GM18873 (cell line): Measurements from ENCODE around the gene FLT4.

Experiments used
- ATAC-seq: cut with Tn5 transposase; IDR thresholded peaks from one replicate; pipeline ENCODE4 v1.9.1; 2021; ENCODE audit warnings: mild to moderate bottlenecking, moderate library complexity, moderate number of reproducible peaks; ENCODE audit not compliant: unreplicated experiment, low FRiP score

Gene FLT4

DNA sequence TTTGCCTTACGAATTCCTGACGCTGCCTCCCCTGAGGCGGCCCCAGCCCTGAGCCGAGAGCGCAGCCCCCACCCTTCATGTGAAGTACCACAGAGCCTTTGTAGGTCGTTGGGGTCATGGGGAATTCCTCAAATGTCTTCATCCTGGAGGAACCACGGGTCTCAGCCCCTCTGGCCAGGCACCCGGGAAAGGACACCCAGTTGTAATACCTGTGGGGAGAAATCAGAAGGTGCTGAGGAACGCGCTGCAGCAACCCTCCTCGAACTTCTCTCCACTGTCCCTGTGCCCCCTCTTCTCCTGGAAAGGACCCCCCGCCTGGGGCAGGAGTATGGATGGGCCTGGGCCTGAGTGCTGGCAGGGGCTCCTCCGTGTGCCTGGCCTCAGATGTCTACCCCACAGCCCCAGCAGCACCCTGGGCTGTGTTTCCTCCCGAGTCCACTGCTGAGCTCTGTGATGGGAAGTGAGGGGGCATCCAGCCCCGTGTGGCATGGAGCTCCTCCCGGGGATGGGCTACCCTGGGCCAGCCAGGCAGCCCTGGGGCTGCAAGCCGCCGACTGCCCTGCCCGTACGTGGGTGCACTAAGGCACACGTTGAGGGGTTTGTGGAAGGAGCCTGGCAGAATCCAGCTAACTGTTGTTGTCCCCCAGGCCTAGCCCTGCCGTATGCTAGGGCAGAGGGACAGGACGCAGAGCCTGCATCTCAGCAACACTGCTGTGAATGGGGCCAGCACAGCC is 39.4 kb downstream of the FLT4 start:
- no peak for ATAC-seq

DNA sequence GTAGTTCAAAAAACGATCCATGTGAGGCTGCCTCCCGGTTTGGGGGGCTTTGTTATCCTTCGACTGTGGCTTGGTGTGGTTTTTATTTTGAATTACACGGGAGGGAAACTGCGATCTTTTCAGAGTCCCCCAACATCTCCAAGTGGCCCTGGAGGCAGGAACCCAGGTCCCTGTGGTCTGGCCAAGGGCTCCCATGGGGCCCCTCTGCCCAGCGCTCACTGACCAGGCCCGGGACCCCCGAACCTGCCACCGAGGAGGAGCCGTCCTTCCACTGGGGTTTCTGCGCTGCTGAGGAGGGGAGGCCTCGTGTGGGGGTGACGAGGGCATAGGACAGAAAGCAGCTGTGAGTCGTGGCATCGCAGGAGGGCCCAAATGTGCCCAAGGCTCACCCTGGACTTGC is 40.0 kb downstream of the FLT4 start:
- no peak for ATAC-seq

DNA sequence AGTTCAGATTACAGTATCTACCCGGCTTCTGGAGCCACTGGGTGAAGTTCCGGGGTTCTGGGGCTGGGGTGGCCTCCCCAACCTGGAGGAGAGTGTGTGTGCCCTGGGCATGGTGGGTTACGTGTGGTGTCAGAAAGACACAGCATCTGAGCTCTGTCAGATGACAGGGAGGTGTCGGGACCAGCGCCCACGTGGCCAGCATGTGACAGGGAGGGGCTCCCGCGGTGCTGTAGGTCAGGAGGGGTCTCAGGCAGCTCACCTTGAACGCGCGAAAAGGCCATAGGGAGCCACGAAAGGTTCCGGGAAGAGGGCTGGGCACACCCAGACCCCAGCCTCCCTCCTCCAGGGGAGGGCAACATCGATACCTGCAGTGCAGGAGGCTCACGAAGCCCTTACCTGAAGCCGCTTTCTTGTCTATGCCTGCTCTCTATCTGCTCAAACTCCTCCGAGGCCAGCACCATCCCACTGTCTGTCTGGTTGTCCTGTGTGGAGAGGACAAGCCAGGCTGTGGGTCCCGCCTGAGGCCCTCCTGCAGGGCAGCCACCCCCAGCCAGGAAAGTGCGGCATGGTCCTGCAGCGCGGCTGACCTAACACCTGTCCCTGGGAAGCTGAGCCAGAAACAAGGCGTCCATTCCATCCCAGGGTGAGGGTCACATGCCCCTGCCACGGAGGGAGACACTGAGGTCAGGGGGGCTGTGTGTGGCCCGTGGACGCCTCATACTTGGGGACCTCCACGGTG is 40.7 kb downstream of the FLT4 start:
- no peak for ATAC-seq

DNA sequence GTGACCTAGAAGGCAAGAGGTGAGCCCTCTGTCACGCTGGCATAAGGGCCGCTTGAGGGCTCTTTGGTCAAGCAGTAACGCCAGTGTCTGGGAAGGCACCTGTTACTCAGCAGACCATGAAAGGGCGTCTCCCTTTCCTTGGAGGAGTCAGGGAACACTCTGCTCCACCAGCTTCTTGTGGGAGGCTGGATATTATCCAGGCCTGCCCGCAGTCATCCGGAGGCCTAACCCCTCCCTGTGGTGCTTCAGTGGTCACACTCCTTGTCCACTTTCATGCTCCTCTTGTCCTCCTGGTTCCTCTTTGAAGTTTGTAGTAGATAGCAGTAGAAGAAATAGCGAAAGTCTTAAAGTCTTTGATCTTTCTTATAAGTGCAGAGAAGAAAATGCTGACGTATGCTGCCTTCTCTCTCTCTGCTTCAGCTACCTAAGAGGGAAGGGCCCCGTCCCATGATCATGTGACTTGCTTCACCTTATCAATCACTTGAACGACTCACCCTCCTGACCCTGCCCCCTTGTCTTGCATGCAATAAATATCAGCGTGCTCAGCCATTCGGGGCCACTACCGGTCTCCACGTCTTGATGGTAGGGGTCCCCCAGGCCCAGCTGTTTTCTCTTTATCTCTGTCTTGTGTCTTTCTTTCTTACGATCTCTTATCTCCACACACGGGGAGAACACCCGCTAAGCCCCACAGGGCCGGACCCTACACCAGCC is 41.4 kb downstream of the FLT4 start:
- ATAC-seq: no peak

DNA sequence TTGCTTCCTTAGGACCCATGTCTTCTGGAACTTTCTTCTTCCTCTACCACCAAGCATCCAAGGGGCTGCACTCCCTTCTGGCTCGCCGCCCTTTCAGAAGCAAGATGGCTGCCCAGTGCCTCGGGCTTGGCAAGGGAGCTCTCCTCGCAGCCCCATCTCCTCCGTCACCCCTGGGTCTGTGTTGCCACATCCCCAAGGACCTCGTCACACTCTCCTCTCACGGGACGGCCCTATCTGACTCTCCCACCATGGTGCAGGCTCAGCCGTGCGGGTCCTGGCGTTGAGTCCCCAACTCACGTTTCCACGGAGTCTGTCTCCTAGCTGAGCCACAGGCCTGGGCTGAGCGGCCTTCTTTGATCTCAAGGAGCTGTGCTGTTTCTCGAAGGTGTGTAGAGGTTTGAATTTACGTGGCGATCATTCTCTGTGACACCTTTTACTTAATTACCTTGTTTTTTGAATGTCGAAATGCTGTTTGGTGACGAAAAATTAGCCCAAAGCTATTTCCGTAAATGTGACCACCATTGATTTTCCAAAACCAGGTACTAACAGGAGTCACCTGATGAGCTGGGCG is 43.1 kb downstream of the FLT4 start:
- ATAC-seq: no peak

DNA sequence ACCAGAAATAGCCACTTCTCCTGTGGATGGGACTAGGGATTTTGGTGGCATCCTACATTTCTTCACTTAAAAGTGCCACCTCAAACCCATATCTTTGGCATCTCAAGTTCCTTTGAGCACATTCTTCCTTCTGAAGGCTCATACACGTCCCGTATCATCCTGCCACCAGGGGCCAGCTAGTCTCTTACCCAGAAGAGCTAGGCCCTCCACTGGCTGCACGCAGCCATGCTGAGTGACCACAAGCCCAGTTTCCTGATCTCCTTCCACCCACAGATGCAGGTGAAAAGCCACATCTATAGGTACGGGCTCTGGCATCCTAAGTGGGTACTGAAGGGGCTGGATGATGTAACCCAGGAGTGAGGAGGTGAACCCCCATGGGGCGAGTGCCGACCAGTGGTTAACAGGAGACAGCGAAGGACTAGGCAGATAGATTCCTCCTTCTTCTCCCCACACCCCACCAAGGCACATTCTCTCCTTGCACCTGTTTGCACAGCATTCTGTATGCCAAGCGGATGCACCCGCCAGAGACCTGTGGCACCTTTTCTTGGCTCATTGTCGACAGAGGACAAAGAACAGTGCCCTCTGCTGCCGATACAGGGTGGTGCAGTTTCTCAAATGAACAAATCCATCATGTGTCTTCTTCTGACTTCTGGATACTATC is 43.7 kb downstream of the FLT4 start:
- ATAC-seq: no peak

DNA sequence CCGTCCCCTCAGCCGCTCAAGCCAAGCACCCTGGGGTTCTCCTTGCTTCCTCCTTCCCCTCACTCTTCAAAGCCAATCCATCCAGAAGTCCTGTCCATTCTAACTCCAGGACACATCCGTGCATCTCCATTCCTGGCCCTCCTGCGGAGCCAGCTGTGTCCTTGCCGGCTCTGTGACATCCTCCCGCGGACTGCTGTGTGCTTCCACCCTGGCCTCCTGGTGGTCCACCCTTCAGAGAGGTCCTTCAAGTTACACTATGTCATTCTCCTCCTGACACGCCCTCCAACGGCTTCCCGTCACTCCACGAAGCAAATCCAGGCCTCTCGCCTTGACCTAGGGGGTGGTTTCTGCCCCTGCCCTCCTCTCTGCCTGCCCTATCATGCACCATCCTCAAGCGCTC is 45.1 kb downstream of the FLT4 start:
- ATAC-seq: no peak

DNA sequence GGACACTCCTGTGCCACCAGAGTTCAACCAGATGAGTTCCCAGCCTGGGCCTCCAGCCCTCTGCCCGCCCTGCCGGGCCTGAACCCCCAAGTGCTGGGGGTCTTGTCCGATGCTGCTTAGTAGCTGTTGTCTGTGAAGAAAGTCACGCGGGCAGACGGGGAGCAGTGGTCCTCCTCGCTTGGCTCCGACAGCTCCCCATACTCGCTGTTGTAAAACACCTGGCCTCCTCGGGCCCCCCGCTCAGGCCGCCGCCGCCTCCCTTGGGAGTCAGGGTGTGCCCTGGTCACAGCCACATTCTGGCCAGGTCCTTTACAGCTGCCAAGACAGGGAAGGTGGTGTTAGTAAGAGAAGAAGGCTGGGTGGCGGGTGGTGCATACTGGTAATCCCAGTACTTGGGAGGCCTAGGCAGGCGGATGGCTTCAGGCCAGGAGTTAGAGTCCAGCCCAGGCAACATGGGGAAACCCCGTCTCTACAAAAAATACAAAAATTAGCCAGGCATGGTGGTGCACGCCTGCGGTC is 46.3 kb downstream of the FLT4 start:
- ATAC-seq: no peak

DNA sequence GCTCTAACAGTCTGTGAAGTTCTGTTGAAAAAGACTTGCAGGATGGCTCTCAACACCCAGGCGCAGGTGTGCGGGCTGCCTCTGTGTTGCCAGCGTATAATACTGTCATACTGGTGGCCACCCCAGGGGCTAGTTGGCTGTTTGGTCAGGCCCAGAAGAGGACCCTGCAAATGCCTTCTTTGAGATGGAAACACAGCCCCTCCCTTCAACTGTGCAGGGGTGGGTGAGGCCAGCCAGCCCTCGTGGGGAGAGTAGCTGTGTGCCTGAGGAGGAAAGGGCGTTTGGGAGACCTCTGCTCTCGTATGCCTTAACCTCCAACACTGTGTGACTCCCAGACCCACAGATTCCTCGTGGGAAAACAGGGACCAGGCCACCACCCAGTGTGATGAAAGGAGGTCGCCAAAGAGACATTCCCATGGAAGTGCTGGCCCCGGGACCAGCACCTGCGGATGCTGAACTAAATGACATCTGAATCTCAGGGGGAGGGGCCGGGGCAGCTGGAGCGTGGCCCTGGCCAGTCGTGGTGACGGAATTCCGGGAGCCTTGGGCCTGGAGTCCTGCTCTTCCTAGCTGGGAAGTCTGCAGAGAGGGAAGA is 46.8 kb downstream of the FLT4 start:
- ATAC-seq: no peak

DNA sequence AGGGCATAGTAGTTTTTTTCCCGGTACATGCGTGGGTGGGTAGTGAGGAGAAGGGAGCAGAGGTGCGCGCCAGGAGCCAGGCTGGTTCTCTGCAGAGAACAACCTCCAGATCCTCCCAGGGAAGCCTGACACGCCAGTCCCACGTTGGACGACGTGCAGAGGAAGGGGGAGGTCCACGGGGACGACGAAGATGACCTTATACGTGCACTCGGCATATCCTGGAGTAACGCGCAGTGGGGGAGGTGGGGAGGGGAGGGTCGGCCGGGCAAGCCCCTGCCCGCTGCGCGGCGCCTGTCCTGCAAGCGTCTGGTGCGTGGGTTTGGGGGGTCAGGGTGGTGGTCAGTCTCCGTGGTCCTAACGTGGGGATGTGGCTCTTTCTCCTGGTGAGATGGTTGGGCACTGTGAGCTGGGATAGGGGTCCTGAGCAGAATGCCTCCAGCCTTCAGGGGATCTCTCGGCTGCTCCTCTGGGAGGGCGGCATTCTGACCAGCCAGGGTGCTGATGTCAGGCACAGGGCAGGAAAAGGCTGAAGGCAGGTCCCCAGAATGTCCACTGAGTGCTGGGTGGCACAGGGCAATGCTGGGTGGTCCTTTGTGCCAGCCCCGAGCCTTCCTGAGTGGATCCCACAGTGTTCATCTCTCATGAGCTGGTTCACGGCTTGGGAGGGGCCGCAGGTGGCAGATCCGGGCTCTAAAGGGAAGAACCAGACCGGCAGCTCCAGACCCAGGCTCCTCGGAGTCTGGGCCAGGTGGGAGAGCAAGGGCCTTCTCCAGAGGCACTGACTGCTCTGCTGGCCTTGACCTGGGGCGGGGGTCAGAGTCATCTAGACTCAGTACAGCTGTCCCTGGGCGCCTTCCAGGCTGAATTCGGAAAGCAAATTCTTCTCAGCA is 47.6 kb downstream of the FLT4 start:
- ATAC-seq: no peak

DNA sequence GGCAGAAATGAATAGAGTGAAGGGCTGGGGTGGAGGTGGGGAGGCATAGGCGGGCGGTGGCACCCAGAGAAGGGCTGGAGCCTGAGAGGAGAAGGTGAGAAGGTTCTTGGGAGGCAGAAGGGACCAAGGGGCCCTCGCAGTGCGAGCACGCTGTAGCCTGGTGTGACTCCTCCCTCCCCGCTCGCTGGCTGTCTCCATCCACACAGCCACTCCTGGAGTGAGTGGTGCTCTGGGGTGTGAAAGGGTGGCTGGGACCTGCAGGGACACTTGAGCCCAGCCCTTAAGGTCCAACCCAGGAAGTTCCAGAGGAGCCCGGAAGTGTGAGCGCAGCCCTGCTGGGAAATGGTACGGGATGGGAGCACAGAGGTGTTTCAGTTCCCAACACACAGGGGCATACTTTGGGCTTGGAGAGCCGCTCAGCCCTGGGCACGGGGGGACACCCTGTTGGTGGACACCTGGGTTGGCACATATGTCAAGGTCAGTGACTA is 48.8 kb downstream of the FLT4 start:
- no peak for ATAC-seq

DNA sequence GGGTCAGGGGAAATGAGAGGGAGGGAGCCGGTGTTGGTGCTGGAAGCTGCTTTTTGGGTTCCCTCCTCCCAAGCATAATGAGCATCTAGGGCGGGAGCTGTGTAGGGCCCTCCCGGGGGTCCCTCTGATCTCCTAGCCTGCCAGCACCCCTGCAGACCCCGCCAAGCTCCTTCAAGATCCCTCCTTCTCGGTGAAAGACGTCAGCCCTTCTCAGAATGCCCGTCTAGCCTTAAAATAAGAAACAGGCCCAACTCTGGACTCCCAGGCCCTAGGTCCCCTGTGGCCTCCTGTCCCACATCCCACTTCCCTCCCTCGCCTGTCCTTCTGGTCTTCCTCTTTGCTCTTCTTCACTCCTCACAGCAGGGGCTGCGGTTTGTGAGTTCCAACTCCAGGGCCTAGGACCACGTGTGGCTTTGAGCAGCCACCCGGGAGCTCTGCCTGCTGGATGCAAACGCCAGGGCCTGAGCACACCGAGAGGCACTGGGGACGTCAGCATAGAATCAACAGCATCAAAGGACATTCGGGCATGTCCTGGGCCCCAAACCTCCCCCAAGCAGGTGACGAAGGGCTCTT is 49.3 kb downstream of the FLT4 start:
- no peak for ATAC-seq

DNA sequence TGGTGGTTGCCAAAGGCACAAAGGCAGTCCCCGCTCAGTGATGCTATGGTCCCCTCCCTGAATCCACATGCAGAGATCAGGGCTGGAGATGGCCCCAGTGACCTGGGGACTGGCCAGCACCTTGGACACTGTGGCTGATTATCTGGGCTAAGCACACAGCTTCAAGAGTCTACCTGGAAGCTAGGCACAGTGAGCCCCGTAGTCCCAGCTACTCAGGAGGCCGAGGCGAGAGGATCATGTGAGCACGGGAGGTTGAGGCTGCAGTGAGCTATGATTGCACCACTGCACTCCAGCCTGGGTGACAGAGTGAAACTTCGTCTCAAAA is 49.8 kb downstream of the FLT4 start:
- no peak for ATAC-seq

DNA sequence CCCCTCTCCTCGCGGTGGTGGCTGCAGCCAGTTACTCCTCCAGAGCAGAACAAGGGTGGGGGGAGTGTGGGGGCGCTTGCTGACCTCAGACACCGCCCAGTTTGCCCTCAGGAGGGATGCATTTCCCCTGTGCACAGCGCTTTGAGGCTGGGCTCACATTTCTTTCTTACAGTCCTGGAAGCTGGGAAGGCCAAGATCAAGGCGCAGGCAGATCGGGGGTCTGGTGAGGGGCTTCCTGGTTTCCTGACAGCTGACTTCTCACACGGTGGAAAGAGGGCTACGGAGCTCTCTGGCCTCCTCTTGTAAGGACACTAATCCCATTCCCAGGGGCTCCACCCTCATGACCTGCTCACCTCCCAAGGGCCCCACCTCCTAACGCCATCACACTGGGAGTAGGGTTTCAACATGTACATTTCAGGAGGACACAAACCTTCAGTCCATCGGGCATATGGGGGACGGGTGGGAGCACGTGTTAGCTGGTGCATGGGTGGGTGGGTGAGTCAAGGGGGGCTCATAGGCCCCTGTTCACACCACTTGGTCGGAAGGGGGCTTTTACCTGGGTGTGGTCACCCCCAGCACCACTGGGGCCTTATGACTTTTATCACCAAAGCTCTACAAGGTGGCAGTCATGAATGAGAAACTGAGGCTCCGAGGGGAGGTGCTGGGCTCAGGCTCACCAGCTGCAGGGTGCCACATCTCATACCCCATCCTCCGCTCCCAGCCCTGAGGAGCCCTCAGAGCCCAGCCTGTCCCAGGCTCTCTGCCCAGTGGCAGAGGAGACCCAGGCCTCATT is 50.4 kb downstream of the FLT4 start:
- no peak for ATAC-seq

DNA sequence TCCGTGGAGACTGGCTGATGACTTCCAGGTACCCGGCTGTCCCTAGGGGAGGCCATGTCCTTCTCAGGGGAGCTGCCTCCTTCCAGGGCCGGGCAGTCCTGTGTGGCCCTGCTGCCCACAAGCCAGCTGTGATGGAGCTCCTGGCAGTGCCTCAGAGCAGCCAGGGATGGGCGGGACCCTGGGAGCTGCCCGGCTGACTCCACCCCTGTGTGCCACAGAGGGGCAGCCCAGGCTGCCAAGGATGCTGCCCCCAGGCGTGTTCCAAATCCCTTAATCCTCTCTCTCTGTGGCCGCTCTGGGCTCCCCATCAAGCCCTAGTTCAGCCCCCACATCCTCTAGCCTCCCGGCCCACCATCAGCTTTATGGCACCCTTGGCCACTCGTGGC is 51.1 kb downstream of the FLT4 start:
- no peak for ATAC-seq

DNA sequence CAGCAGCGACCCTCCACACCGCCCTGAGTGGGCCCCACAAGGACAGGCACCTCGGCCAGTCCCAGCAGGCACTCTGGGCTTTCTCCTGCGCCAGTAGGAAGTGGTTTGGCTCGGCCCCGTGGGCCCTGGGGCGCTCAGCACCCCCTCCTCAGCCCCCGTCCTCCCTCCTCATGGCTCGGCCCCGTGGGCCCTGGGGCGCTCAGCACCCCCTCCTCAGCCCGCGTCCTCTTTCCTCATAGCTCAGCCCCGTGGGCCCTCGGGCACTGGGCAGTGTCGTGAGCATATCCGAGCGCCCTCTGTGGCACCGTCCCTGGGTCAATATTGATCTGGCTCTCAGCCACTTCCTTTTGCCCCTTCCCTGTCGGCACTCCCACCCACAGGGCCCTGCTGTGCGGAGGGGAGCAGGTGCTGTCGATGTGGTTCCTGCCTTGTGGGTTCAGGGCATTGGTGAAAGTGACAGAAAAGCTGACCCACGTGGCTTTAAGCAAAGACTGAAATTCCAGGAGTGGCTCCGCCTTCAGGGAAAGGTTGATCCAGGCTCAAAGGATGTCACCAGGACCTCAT is 52.6 kb downstream of the FLT4 start:
- no peak for ATAC-seq

DNA sequence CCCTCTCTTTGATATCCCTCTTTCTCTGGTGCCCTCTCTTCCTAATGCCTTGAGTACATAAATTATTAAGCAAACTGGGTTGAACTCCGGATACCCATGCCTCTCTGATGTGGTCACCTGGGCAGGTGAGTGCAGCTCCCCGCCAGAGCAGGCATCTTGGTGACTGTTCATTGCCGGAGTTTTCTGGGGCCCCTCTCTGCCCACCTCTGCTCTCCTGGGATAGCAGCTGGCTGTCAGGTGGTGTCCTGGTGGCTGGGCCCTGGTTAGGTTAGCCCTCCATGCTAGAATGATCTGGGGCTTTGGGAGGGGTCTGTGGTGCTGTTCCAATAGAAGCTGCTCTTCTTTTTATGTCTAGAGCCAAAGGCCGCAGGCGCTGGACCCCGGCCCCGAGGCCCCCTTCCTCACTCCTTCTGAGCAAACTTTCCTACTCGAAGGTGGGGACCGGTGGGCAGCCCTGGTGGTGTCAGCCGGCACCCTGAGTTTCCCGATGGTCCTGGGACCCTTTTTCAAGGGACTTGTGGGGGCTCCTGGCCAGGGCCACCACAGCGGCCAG is 53.2 kb downstream of the FLT4 start:
- ATAC-seq: no peak
